Tibial nerve (tissue), 3 donors: ENCODE results near the gene TMCO4.

Source experiments
- CTCF ChIP-seq, 5 experiments: fragments of 200-600 bp in 3 of 5; fragments of 450-650 bp in 2 of 5; sonication (generic) in 3 of 5; IDR thresholded peaks; one replicate each; pipeline ENCODE4 v1.5.1; 2016 to 2019; ENCODE audit warnings: antibody characterized with exemption in 5 of 5, mild to moderate bottlenecking in 3 of 5, moderate library complexity in 2 of 5
- POLR2A ChIP-seq, 2 donors: fragments of 450-650 bp; IDR thresholded peaks; one replicate each; pipeline ENCODE4 v1.6.1; 2017; ENCODE audit warnings: antibody characterized with exemption in 2 of 2, mild to moderate bottlenecking in 2 of 2, moderate library complexity in 2 of 2

GRCh38 chr1:19725606-19726005 is 74.1 kb downstream of the TMCO4 start:
- TF ChIP-seq CTCF (IDR thresholded peaks at IDR 0.05) (no peak), POLR2A (IDR thresholded peaks at IDR 0.05) (no peak)
